Endodermal cell (in vitro differentiated cells): ENCODE results near the gene UHRF2. TPM values are rescaled to one million over a fixed set of nuclear protein-coding genes. Genes with fewer than 3 reads are reported as not detected.

Experiments
- DNase-seq: peaks from one replicate; pipeline ENCODE4 v3.0.0-alpha.2; 2017
- H3K27ac ChIP-seq: 2 replicates; pipeline ENCODE4 v1.5.1; 2013; ENCODE audit warnings: mild to moderate bottlenecking, low read depth, low read length, moderate library complexity
- H3K27me3 ChIP-seq: 2 replicates; pipeline ENCODE4 v1.6.1; 2013; ENCODE audit warnings: mild to moderate bottlenecking, low read length, moderate library complexity; ENCODE audit not compliant: insufficient read depth, control insufficient read depth, poor library complexity, severe bottlenecking
- H3K36me3 ChIP-seq: 2 replicates; pipeline ENCODE4 v1.7.0; 2013; ENCODE audit warnings: mild to moderate bottlenecking, low read length, moderate library complexity; ENCODE audit not compliant: control insufficient read depth, insufficient read depth
- H3K4me1 ChIP-seq: one replicate; pipeline ENCODE4 v1.7.0; 2013; ENCODE audit warnings: low read length; ENCODE audit not compliant: control insufficient read depth, insufficient read depth
- H3K4me3 ChIP-seq: 2 replicates; pipeline ENCODE4 v1.5.1; 2013; ENCODE audit warnings: mild to moderate bottlenecking, low read length, moderate library complexity
- H3K9ac ChIP-seq: 2 replicates; pipeline ENCODE4 v1.6.1; 2013; ENCODE audit warnings: mild to moderate bottlenecking, low read length, moderate library complexity; ENCODE audit not compliant: poor library complexity, severe bottlenecking; ENCODE audit errors: extremely low read depth
- H3K9me3 ChIP-seq: 2 replicates; pipeline ENCODE4 v1.6.1; 2013; ENCODE audit warnings: mild to moderate bottlenecking, low read length, moderate library complexity; ENCODE audit not compliant: control insufficient read depth
- H3K27ac Mint-ChIP-seq: 2 replicates; pipeline ENCODE4 v1.8.0; 2020; ENCODE audit warnings: mixed read lengths
- H3K27me3 Mint-ChIP-seq: 2 replicates; pipeline ENCODE4 v1.8.0; 2021; ENCODE audit warnings: mild to moderate bottlenecking, mixed read lengths; ENCODE audit not compliant: insufficient read depth
- H3K36me3 Mint-ChIP-seq: 2 replicates; pipeline ENCODE4 v1.8.0; 2020; ENCODE audit warnings: low read depth, mixed read lengths
- H3K4me1 Mint-ChIP-seq: 2 replicates; pipeline ENCODE4 v1.8.0; 2020; ENCODE audit warnings: mixed read lengths
- H3K4me3 Mint-ChIP-seq: 2 replicates; pipeline ENCODE4 v1.8.0; 2020; ENCODE audit warnings: mild to moderate bottlenecking, moderate library complexity, mixed read lengths
- H3K9me3 Mint-ChIP-seq: 2 replicates; pipeline ENCODE4 v1.8.0; 2020; ENCODE audit warnings: mild to moderate bottlenecking, mixed read lengths
- WGBS, 2 experiments: methylation state at CpG; one replicate each; pipeline versions ENCODE4 v1.1.5 to v1.1.7; 2013; ENCODE audit warnings: missing lambda C conversion rate in 2 of 2, mixed read lengths in 1 of 2; ENCODE audit not compliant: insufficient coverage in 1 of 2, insufficient read length in 1 of 2; 5-methylcytosine and 5-hydroxymethylcytosine counted together
- total RNA-seq, 2 donors: library from RNA; stranded (reverse); fragmentation: NEBNext Ultra II Directional in 1 of 2; extraction: Animal tissue kit (Norgen Biotek cat#: 25700) in 1 of 2; gene quantifications; 2 replicates in 1 of 2; 3 replicates in 1 of 2; pipeline ENCODE4 v1.2.1, GENCODE V29; 2021
- TF ChIP-seq, protein P1 (sequence below): fragments of 200-600 bp; sonication (generic); conservative IDR thresholded peaks from 2 replicates; pipeline ENCODE4 v1.5.0; 2021; ENCODE audit warnings: antibody characterized with exemption, mild to moderate bottlenecking

Gene UHRF2
- total RNA-seq, 2 donors from 2014 or later: 69.4 to 83.2 TPM

DNA sequence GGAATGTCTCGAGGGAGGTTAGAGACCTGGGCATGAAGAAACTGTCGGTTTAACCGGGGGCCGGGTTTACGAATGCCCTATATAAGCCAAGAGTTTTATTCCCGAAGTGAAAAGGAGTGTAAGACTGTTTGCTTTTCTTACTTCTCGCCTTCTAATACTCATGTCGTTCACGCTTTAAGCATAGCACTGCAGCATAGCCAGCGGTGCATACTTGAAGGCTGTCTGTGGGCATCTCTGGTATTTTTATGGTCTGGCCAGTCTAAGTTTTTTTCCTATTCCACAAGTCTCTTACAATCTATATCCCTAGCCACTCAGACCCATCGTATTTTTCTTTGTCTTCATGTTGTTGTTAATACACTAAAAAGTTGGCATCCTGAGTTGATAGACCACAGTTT, 1.2 kb downstream of the UHRF2 start:
- Mint-ChIP-seq H3K36me3 (peaks cover 7% of the 10 kb centered on the region), H3K9me3 (peaks cover 2% of the 10 kb centered on the region), H3K27me3 (peaks cover 9% of the 10 kb centered on the region), H3K4me3 (peak overlapping the region; percentile 89), H3K4me1 (peaks cover 32% of the 10 kb centered on the region), H3K27ac (peak overlapping the region; percentile 87)
- Histone ChIP-seq H3K27ac (no peak overlapping the region), H3K4me1 (no peaks in the 10 kb centered on the region), H3K27me3 (peaks cover 19% of the 10 kb centered on the region), H3K36me3 (peaks cover 8% of the 10 kb centered on the region), H3K4me3 (peak overlapping the region; percentile 98), H3K9me3 (no peaks in the 10 kb centered on the region), H3K9ac (peak overlapping the region; percentile 78)
- 0% methylated on average over 9 to 11 of the region's 11 CpGs for WGBS, 2 experiments
- no peak for DNase-seq
- TF ChIP-seq, protein P1, sequence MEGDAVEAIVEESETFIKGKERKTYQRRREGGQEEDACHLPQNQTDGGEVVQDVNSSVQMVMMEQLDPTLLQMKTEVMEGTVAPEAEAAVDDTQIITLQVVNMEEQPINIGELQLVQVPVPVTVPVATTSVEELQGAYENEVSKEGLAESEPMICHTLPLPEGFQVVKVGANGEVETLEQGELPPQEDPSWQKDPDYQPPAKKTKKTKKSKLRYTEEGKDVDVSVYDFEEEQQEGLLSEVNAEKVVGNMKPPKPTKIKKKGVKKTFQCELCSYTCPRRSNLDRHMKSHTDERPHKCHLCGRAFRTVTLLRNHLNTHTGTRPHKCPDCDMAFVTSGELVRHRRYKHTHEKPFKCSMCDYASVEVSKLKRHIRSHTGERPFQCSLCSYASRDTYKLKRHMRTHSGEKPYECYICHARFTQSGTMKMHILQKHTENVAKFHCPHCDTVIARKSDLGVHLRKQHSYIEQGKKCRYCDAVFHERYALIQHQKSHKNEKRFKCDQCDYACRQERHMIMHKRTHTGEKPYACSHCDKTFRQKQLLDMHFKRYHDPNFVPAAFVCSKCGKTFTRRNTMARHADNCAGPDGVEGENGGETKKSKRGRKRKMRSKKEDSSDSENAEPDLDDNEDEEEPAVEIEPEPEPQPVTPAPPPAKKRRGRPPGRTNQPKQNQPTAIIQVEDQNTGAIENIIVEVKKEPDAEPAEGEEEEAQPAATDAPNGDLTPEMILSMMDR: no peak

DNA sequence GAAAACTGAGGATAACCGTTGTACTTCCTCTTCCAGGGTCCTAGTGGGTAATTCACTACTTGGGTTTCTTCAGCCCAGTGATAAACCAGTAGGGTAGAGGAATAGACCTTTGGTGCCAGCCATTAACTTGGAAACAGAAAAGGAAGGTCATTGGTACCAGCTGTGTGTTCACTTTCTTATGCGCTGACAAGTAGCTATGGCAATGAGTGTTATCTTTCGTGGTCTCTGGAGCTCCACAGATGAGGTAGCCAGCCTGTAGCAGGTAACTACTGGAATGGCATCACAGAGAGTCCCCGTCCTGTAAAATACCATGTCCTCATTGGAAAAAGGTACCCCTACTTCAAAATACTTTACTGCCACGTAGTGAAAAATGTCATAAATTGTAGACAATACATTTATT, 2.3 kb downstream of the UHRF2 start:
- TF ChIP-seq, protein P1: no peak
- no peak overlapping the region for H3K9ac ChIP-seq
- peak overlapping the region; percentile 98 for H3K4me3 ChIP-seq
- DNase-seq: no peak
- no peak overlapping the region for H3K27ac ChIP-seq
- Mint-ChIP-seq H3K4me3 (peak overlapping the region; percentile 89), H3K27ac (no peak overlapping the region), H3K27me3 (no peaks in the 10 kb centered on the region), H3K4me1 (peaks cover 33% of the 10 kb centered on the region), H3K9me3 (peaks cover 2% of the 10 kb centered on the region), H3K36me3 (peaks cover 7% of the 10 kb centered on the region)
- H3K4me1 ChIP-seq: no peaks in the 10 kb centered on the region
- H3K9me3 ChIP-seq: no peaks in the 10 kb centered on the region
- H3K27me3 ChIP-seq: peaks cover 9% of the 10 kb centered on the region
- 83 to 84% methylated on average over 4 of the region's 5 CpGs for WGBS, 2 experiments
- H3K36me3 ChIP-seq: peaks cover 8% of the 10 kb centered on the region

DNA sequence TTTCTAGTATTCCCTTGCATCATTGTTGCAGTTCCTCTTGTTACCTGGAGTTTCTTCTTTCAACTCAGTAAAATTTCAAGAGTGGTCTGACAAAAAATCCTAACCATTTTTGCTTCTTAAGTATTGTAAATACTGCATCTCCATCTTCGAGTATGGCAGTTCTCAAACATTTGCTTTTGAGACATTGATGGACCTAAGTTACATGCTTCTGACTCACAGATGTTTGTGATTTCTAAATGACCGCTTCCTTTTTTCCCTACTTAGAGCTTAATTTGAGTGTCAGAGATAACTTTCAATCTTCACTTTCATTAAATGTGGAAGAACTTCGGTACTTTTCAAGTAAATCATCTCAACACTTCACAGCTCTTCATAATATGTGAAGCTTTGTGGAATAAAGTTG, 4.2 kb downstream of the UHRF2 start:
- H3K27ac Mint-ChIP-seq: no peak overlapping the region
- no peak overlapping the region for H3K4me3 Mint-ChIP-seq
- H3K27me3 Mint-ChIP-seq: no peaks in the 10 kb centered on the region

More for the DNA sequence above, 4.2 kb downstream of the UHRF2 start:
- Mint-ChIP-seq H3K4me1 (peaks cover 33% of the 10 kb centered on the region), H3K9me3 (peaks cover 2% of the 10 kb centered on the region), H3K36me3 (peaks cover 22% of the 10 kb centered on the region)
- H3K27ac ChIP-seq: no peak overlapping the region
- TF ChIP-seq, protein P1: no peak
- 95 to 100% methylated on average over 2 of the region's 3 CpGs for WGBS, 2 experiments
- H3K36me3 ChIP-seq: peaks cover 25% of the 10 kb centered on the region
- H3K4me3 ChIP-seq: no peak overlapping the region
- no peaks in the 10 kb centered on the region for H3K4me1 ChIP-seq
- no peak overlapping the region for H3K9ac ChIP-seq
- no peaks in the 10 kb centered on the region for H3K27me3 ChIP-seq
- DNase-seq: no peak
- no peaks in the 10 kb centered on the region for H3K9me3 ChIP-seq
